Neural cell (in vitro differentiated cells): Measurements from ENCODE around the gene APOA1.

Experiments used
- EZH2 ChIP-seq: fragments of 200-600, 300-800 bp; shearing (Covaris generic), sonication (generic); IDR thresholded peaks from 2 replicates; pipeline ENCODE4 v1.6.1; 2014; ENCODE audit warnings: antibody characterized with exemption, low read length, borderline replicate concordance, mild to moderate bottlenecking; ENCODE audit not compliant: insufficient read depth, poor library complexity, severe bottlenecking
- MXI1 ChIP-seq: fragments of 450-650 bp; conservative IDR thresholded peaks from 2 replicates; pipeline ENCODE4 v1.6.1; 2014; ENCODE audit warnings: antibody characterized with exemption, mild to moderate bottlenecking; ENCODE audit not compliant: poor library complexity, severe bottlenecking
- POLR2AphosphoS5 ChIP-seq: IDR thresholded peaks from 2 replicates; pipeline ENCODE4 v1.6.1; 2012
- TF ChIP-seq, protein P1 (sequence below): fragments of 450-650 bp; IDR thresholded peaks from 2 replicates; pipeline ENCODE4 v1.5.1; 2014; ENCODE audit warnings: antibody characterized with exemption, mild to moderate bottlenecking, moderate library complexity; ENCODE audit not compliant: poor library complexity, severe bottlenecking

DNA sequence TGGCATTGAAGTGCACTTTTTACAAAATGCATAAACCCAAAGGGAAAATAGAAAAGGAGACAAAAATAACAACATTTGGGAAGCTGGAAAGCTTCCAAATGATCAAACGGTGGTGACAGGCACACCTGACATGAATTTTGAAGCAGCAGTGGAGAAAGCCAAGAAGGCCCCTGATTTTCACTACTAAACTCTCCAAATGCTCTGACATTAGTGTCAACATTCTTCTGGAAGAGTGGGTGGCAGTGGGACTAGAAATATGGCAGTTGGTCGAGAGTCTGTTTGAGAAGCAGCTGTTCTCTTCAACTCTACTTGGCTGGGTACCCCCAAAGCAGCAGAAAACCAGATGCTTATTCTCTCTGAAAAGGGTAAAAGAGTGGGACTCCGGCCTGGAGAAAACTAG, 33.4 kb downstream of the APOA1 start:
- TF ChIP-seq MXI1 (no peak), EZH2 (no peak), POLR2AphosphoS5 (no peak)
- TF ChIP-seq, protein P1, sequence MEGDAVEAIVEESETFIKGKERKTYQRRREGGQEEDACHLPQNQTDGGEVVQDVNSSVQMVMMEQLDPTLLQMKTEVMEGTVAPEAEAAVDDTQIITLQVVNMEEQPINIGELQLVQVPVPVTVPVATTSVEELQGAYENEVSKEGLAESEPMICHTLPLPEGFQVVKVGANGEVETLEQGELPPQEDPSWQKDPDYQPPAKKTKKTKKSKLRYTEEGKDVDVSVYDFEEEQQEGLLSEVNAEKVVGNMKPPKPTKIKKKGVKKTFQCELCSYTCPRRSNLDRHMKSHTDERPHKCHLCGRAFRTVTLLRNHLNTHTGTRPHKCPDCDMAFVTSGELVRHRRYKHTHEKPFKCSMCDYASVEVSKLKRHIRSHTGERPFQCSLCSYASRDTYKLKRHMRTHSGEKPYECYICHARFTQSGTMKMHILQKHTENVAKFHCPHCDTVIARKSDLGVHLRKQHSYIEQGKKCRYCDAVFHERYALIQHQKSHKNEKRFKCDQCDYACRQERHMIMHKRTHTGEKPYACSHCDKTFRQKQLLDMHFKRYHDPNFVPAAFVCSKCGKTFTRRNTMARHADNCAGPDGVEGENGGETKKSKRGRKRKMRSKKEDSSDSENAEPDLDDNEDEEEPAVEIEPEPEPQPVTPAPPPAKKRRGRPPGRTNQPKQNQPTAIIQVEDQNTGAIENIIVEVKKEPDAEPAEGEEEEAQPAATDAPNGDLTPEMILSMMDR: no peak
